Spleen (tissue), 7 donors: ENCODE data around the gene CKM.

Source experiments
- CTCF ChIP-seq, 11 experiments: fragments of 200-600 bp in 7 of 11; fragments of 450-650 bp in 4 of 11; sonication (generic) in 4 of 11; IDR thresholded peaks in 8 of 11; conservative IDR thresholded peaks in 3 of 11; 1 replicate in 7 of 11; 2 replicates in 4 of 11; pipeline versions ENCODE4 v1.4.0 to v1.8.0; 2016 to 2021; ENCODE audit warnings: antibody characterized with exemption in 11 of 11, inconsistent platforms in 4 of 11, mild to moderate bottlenecking in 1 of 11
- POLR2A ChIP-seq, 3 donors: fragments of 450-650 bp; IDR thresholded peaks; one replicate each; pipeline ENCODE4 v1.5.1; 2017; ENCODE audit warnings: antibody characterized with exemption in 3 of 3, mild to moderate bottlenecking in 1 of 3
- donor health status: DM: no; HTN: no; CAD: no; lungs with moderate emphysema.
- donor health status: DM: no; HTN: no; CAD: no.
- donor health status: DM: no; HTN: no; CAD: no.

GRCh38 chr19:45306040-45306439 is 16.6 kb downstream of the CKM start:
- TF ChIP-seq POLR2A (IDR thresholded peaks at IDR 0.05) (no peak), CTCF (IDR thresholded peaks at IDR 0.05 in 8 of 11, conservative IDR thresholded peaks at IDR 0.05 in 3 of 11) (no peak)
